Psoas muscle (tissue), 8 donors: ENCODE measurements around the gene ATG4B. TPM values are rescaled to one million over a fixed set of nuclear protein-coding genes. Genes with fewer than 3 reads are reported as not detected.
A peak's percentile ranks its signal among the peaks of the same experiment; 100 is the strongest.

Experiments used
- ATAC-seq, 4 donors: fragments of 200-7000 bp; cut with Tn5 transposase; one replicate each; pipeline ENCODE4 v1.9.1; 2020; ENCODE audit warnings: moderate library complexity in 3 of 4, mild to moderate bottlenecking in 2 of 4
- DNase-seq, 2 donors: peaks; one replicate each; pipeline ENCODE4 v3.0.0-alpha.2; 2020
- H3K27ac ChIP-seq: fragments of 200-600 bp; one replicate; pipeline ENCODE4 v1.8.0; 2022
- H3K27me3 ChIP-seq, 3 donors: fragments of 200-600 bp in 1 of 3; one replicate each; pipeline versions ENCODE4 v1.6.1 to v1.8.0; 2013 to 2022; ENCODE audit warnings: low read length in 2 of 3, mild to moderate bottlenecking in 2 of 3, moderate library complexity in 1 of 3; ENCODE audit not compliant: insufficient read depth in 3 of 3
- H3K36me3 ChIP-seq, 2 donors: fragments of 200-600 bp in 1 of 2; one replicate each; pipeline versions ENCODE4 v1.6.1 to v1.8.0; 2013 to 2022; ENCODE audit warnings: low read depth in 1 of 2, mild to moderate bottlenecking in 1 of 2, moderate library complexity in 1 of 2; ENCODE audit not compliant: insufficient read depth in 1 of 2
- H3K4me1 ChIP-seq: fragments of 200-600 bp; one replicate; pipeline ENCODE4 v1.8.0; 2022
- H3K4me3 ChIP-seq: fragments of 200-600 bp; one replicate; pipeline ENCODE4 v1.8.0; 2022; ENCODE audit warnings: mild to moderate bottlenecking
- H3K9me3 ChIP-seq: fragments of 200-600 bp; one replicate; pipeline ENCODE4 v1.8.0; 2022
- CTCF ChIP-seq: fragments of 200-600 bp; IDR thresholded peaks from one replicate; pipeline ENCODE4 v1.8.0; 2022; ENCODE audit warnings: antibody characterized with exemption
- WGBS, 3 donors: extraction: QIAGEN DNeasy Blood & Tissue Kit; methylation state at CpG; one replicate each; pipeline versions ENCODE4 v1.1.6 to v1.1.7; 2013; 5-methylcytosine and 5-hydroxymethylcytosine counted together
- intact Hi-C, 2 donors: fragments of 100-400 bp; cut with DNase I; formaldehyde crosslinking; loops; one replicate each; pipeline versions ENCODE4 v1.11.0 to v1.14.2; 2022
- polyA plus RNA-seq, 3 donors: library from polyadenylated mRNA; stranded (reverse); fragments of 200-250 nt; gene quantifications; one replicate each; pipeline ENCODE4 v1.2.3, GENCODE V29; 2013
- total RNA-seq, 4 donors: library from RNA; stranded (reverse); fragmentation: NEBNext Ultra II Directional in 2 of 4; extraction: Animal tissue kit (Norgen Biotek cat#: 25700) in 2 of 4; gene quantifications; one replicate each; pipeline versions ENCODE4 v1.2.1 to v1.2.4, GENCODE V29; 2021 to 2023
- donor health status: healthy with polysubstance abuse.
- donor health status: DM: no; HTN: no; CAD: no; lungs with moderate emphysema.
- donor health status: Bipolar disorder and iron deficiency.
- donor health status: healthy.
- donor health status: DM: yes; HTN: yes; CAD: no.
- donor health status: DM: no; HTN: no; CAD: no.
- donor health status: DM: no; HTN: no; CAD: no.
- donor health status: DM: yes; HTN: yes; CAD: no.

ATG4B gene
- total and polyA plus RNA-seq, 7 donors = 33.7 to 51.3 (median 40.0) TPM

GRCh38 chr2:241637795-241638660, 535 bp downstream of the ATG4B start:
- H3K9me3 ChIP-seq = peaks cover 5% of the 10 kb centered on the region
- DNase-seq (no peak), ATAC-seq (peak in 1 of 4 donors; percentile 5)
- 1% methylated on average over 54 to 67 of the region's 67 CpGs for WGBS, 3 donors
- TF ChIP-seq CTCF = no peak
- H3K36me3 ChIP-seq = peaks cover 0 to 23% of the 10 kb centered on the region in 2 donors
- no peaks in the 10 kb centered on the region for H3K27me3 ChIP-seq
- H3K27ac ChIP-seq = peak overlapping the region; percentile 99
- H3K4me1 ChIP-seq = peaks cover 30% of the 10 kb centered on the region
- intact Hi-C loops = loop anchor here in 1 of 2 donors (10.0 kb wide), 1 partner anchor 273 kb away; no protein-coding TSS in a partner anchor
- peak overlapping the region; percentile 87 for H3K4me3 ChIP-seq

GRCh38 chr2:241638940-241639339, 1.4 kb downstream of the ATG4B start:
- no peak for DNase-seq
- intact Hi-C loops = loop anchor here in 1 of 2 donors (10.0 kb wide), 1 partner anchor 274 kb away; no protein-coding TSS in a partner anchor
- H3K9me3 ChIP-seq = peaks cover 5% of the 10 kb centered on the region
- ATAC-seq = no peak
- H3K4me3 ChIP-seq = peak overlapping the region; percentile 87
- no peaks in the 10 kb centered on the region for H3K27me3 ChIP-seq
- no peak overlapping the region for H3K27ac ChIP-seq
- TF ChIP-seq CTCF = no peak
- H3K4me1 ChIP-seq = peaks cover 30% of the 10 kb centered on the region
- peaks cover 0 to 15% of the 10 kb centered on the region in 2 donors for H3K36me3 ChIP-seq
- WGBS, 3 donors = 94 to 96% (median 96%) methylated on average over 14 of the region's 14 CpGs

GRCh38 chr2:241639385-241639784, 1.9 kb downstream of the ATG4B start:
- DNase-seq (no peak), ATAC-seq (no peak)
- Histone ChIP-seq H3K27ac (no peak overlapping the region), H3K4me1 (peaks cover 30% of the 10 kb centered on the region), H3K36me3 (peaks cover 0 to 11% of the 10 kb centered on the region in 2 donors), H3K9me3 (peaks cover 5% of the 10 kb centered on the region), H3K4me3 (no peak overlapping the region), H3K27me3 (no peaks in the 10 kb centered on the region)
- 92 to 98% (median 93%) methylated on average over 7 of the region's 7 CpGs for WGBS, 3 donors
- TF ChIP-seq CTCF = no peak
- intact Hi-C loops = loop anchor here in 1 of 2 donors (10.0 kb wide), 1 partner anchor 275 kb away; no protein-coding TSS in a partner anchor

- H3K27ac ChIP-seq = no peak overlapping the region
- intact Hi-C loops = no loop called here
- 90 to 93% (median 92%) methylated on average over 8 of the region's 8 CpGs for WGBS, 3 donors
Observed at GRCh38 chr2:241640165-241640795, 2.8 kb downstream of the ATG4B start.

More at GRCh38 chr2:241640165-241640795, 2.8 kb downstream of the ATG4B start:
- Histone ChIP-seq H3K36me3 (peaks cover 0 to 8% of the 10 kb centered on the region in 2 donors), H3K4me3 (no peak overlapping the region), H3K4me1 (peaks cover 24% of the 10 kb centered on the region), H3K27me3 (no peaks in the 10 kb centered on the region), H3K9me3 (peaks cover 5% of the 10 kb centered on the region)
- no peak for DNase-seq
- no peak for TF ChIP-seq CTCF
- no peak for ATAC-seq
